ENCODE results near the gene PPIP5K1.

PPIP5K1 gene

DNA sequence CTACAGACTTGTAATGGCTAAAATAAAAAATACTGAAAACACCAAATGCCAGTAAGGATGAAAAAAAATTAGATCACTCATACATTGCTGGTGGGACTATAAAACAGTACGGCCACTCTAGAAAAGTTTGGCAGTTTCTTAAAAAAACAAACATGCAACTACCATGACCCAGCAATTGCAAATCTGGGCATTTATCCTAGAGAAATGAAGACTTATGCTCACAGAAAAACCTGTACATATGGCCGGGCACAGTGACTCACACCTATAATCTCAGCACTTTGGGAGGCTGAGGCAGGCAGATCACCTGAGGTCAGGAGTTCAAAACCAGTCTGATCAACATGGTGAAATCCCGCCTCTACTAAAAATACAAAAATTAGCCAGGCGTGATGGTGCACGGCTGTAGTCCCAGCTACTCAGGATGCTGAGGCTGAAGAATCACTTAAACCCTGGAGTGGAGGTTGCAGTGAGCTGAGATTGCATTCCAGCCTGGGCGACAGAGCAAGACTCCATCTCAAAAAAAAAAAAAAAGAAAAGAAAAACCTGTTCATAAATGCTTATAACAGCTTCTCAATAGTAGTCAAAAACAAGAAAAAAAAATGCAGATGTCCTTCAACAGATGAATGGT is 102.6 kb downstream of the PPIP5K1 start:
- DNase-seq, result no peak

DNA sequence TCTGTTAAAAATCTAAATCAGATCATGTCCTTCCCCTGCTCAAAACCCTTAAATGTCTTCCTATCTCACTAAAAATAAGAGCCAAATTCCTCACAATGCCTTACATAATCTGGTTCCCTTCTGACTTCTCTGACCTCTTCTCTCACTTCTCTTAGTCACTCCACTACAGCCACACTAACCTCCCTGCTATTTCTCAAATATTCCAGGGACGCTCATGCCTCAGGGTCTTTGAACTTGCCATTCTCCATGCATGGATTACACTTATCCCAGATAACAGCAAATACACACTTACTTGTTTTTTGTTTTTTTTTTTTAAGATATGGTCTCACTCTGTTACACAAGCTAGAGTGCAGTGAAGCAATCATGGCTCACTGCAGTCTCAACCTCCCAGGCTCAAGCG is 105.6 kb downstream of the PPIP5K1 start:
- DNase-seq, result no peak

Measured in stimulated activated CD4-positive, alpha-beta T cell treated with anti-CD3 and anti-CD28 coated beads, Interleukin-4, amount 100 ng/mL, for 1 hour (primary cell).